ENCODE results near the gene ZNF625.

ZNF625 gene

DNA sequence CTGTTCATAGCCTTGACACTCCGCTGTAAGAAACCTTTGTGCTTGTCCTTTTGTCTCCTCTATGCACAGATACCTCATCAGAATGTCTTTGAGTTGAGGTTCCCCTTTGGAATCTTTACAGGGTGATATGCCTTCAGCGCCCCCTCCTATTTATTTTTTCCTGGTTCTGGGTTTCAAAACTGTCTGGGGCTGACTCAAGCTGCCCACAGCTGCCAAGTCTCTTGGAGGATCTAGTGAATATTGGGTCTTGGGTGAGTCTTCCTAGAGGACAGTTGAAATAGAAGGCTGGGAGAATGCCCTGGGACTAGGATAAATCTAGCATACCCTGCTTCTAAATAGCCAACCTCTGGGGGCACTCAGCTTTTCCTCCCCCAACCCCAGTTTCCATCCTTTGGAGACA lies 7.3 kb upstream of the ZNF625 start:
- Histone ChIP-seq H3K27ac (ENCODE audit: low read depth, low read length) (peak overlapping the region; percentile 93), H3K9me3 (ENCODE audit: control insufficient read depth in 1 of 2, low read length in 2 of 2) (no peaks in the 10 kb centered on the region), H3K9ac (ENCODE audit: low read depth in 1 of 2, low read length in 2 of 2) (peak overlapping the region; percentile 90 to 95), H3K4me3 (ENCODE audit: low read depth in 1 of 2, low read length in 2 of 2) (peak overlapping the region; percentile 83 to 88), H3K27me3 (ENCODE audit: control insufficient read depth in 1 of 2, insufficient read depth in 2 of 2, low read length in 2 of 2) (no peaks in the 10 kb centered on the region), H3K36me3 (ENCODE audit: control insufficient read depth in 1 of 2, insufficient read depth in 2 of 2, low read length in 2 of 2) (peaks cover 0 to 11% of the 10 kb centered on the region in 2 donors), H3K4me1 (ENCODE audit: control insufficient read depth in 1 of 2, insufficient read depth in 2 of 2, low read length in 2 of 2) (peaks cover 11 to 13% of the 10 kb centered on the region in 2 donors)

GRCh38 chr19:12162882-12163806 lies 6.6 kb upstream of the ZNF625 start, which contains the start of gene ZNF136:
ZNF136 (plus strand) TSS chr19:12163096; CDS start chr19:12163204, 108 bp downstream.
- peak within 1 kb of the TSS; percentile 90 to 95 for H3K9ac ChIP-seq (ENCODE audit: low read depth in 1 of 2, low read length in 2 of 2)
- peaks cover 0 to 10% of the 10 kb centered on the region in 2 donors for H3K36me3 ChIP-seq (ENCODE audit: control insufficient read depth in 1 of 2, insufficient read depth in 2 of 2, low read length in 2 of 2)

DNA sequence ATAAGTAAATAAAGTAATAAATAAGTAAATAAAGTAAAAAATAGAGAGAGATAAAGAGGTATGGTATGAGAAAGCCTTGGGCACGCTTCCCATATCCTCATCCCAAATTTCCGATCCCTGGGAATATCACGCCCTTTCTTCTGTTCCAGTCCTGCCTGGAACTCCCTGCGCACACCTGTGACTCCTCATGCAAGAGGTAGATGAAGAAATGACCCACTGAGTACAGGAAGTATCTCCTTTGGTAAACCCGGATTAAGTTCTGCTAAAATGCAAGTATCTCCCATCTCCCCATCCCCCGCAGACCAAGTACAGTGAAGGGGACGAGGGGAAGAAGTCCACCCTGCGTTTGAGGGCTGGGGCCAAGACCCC lies 6.0 kb upstream of the ZNF625 start:
- Histone ChIP-seq H3K36me3 (ENCODE audit: control insufficient read depth in 1 of 2, insufficient read depth in 2 of 2, low read length in 2 of 2) (peaks cover 0 to 10% of the 10 kb centered on the region in 2 donors), H3K4me3 (ENCODE audit: low read depth in 1 of 2, low read length in 2 of 2) (peak overlapping the region; percentile 83 to 88), H3K27ac (ENCODE audit: low read depth, low read length) (no peak overlapping the region), H3K9me3 (ENCODE audit: control insufficient read depth in 1 of 2, low read length in 2 of 2) (no peaks in the 10 kb centered on the region), H3K9ac (ENCODE audit: low read depth in 1 of 2, low read length in 2 of 2) (peak overlapping the region in 1 of 2 donors; percentile 95), H3K27me3 (ENCODE audit: control insufficient read depth in 1 of 2, insufficient read depth in 2 of 2, low read length in 2 of 2) (no peaks in the 10 kb centered on the region), H3K4me1 (ENCODE audit: control insufficient read depth in 1 of 2, insufficient read depth in 2 of 2, low read length in 2 of 2) (peaks cover 11 to 13% of the 10 kb centered on the region in 2 donors)

More at GRCh38 chr19:12162882-12163806, 6.6 kb upstream of the ZNF625 start, which contains the start of gene ZNF136:
- H3K9me3 ChIP-seq (ENCODE audit: control insufficient read depth in 1 of 2, low read length in 2 of 2): no peaks in the 10 kb centered on the region
- peak within 1 kb of the TSS; percentile 83 to 88 for H3K4me3 ChIP-seq (ENCODE audit: low read depth in 1 of 2, low read length in 2 of 2)
- H3K27me3 ChIP-seq (ENCODE audit: control insufficient read depth in 1 of 2, insufficient read depth in 2 of 2, low read length in 2 of 2): no peaks in the 10 kb centered on the region
- H3K4me1 ChIP-seq (ENCODE audit: control insufficient read depth in 1 of 2, insufficient read depth in 2 of 2, low read length in 2 of 2): peaks cover 11 to 13% of the 10 kb centered on the region in 2 donors
- H3K27ac ChIP-seq (ENCODE audit: low read depth, low read length): peak within 1 kb of the TSS; percentile 93

- H3K4me3 ChIP-seq (ENCODE audit: low read depth in 1 of 2, low read length in 2 of 2): no peak overlapping the region
- H3K36me3 ChIP-seq (ENCODE audit: control insufficient read depth in 1 of 2, insufficient read depth in 2 of 2, low read length in 2 of 2): peaks cover 0 to 3% of the 10 kb centered on the region in 2 donors
- no peak overlapping the region for H3K27ac ChIP-seq (ENCODE audit: low read depth, low read length)
- no peaks in the 10 kb centered on the region for H3K9me3 ChIP-seq (ENCODE audit: control insufficient read depth in 1 of 2, low read length in 2 of 2)
- no peaks in the 10 kb centered on the region for H3K27me3 ChIP-seq (ENCODE audit: control insufficient read depth in 1 of 2, insufficient read depth in 2 of 2, low read length in 2 of 2)
- H3K9ac ChIP-seq (ENCODE audit: low read depth in 1 of 2, low read length in 2 of 2): no peak overlapping the region
- peaks cover 15 to 22% of the 10 kb centered on the region in 2 donors for H3K4me1 ChIP-seq (ENCODE audit: control insufficient read depth in 1 of 2, insufficient read depth in 2 of 2, low read length in 2 of 2)
Measured at GRCh38 chr19:12159773-12160414, 3.4 kb upstream of the ZNF625 start.

GRCh38 chr19:12155324-12155860 lies 1.1 kb downstream of the ZNF625 start:
- Histone ChIP-seq H3K9me3 (ENCODE audit: control insufficient read depth in 1 of 2, low read length in 2 of 2) (no peaks in the 10 kb centered on the region), H3K36me3 (ENCODE audit: control insufficient read depth in 1 of 2, insufficient read depth in 2 of 2, low read length in 2 of 2) (peaks cover 0 to 3% of the 10 kb centered on the region in 2 donors), H3K4me3 (ENCODE audit: low read depth in 1 of 2, low read length in 2 of 2) (peak overlapping the region; percentile 84 to 89), H3K27ac (ENCODE audit: low read depth, low read length) (no peak overlapping the region), H3K4me1 (ENCODE audit: control insufficient read depth in 1 of 2, insufficient read depth in 2 of 2, low read length in 2 of 2) (peaks cover 4 to 10% of the 10 kb centered on the region in 2 donors), H3K27me3 (ENCODE audit: control insufficient read depth in 1 of 2, insufficient read depth in 2 of 2, low read length in 2 of 2) (no peaks in the 10 kb centered on the region), H3K9ac (ENCODE audit: low read depth in 1 of 2, low read length in 2 of 2) (no peak overlapping the region)

DNA sequence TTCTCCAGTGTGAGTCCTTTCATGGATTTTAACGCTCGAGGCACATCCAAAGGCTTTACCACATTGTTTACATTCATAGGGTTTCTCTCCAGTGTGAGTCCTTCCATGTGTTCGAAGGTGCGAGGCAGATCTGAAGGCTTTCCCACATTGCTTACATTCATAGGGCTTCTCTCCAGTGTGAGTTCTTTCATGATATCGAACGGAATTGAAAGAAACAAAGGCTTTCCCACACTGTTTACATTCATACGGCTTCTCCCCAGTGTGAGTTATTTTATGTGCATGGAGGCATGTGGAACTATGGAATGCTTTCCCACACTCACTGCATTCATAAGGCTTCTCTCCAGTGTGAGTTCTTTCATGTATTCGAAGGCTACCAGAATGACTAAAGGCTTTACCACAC lies 11.2 kb downstream of the ZNF625 start:
- Histone ChIP-seq H3K9ac (ENCODE audit: low read depth in 1 of 2, low read length in 2 of 2) (no peak overlapping the region), H3K27me3 (ENCODE audit: control insufficient read depth in 1 of 2, insufficient read depth in 2 of 2, low read length in 2 of 2) (no peaks in the 10 kb centered on the region), H3K4me1 (ENCODE audit: control insufficient read depth in 1 of 2, insufficient read depth in 2 of 2, low read length in 2 of 2) (peaks cover 7% of the 10 kb centered on the region in 2 donors), H3K27ac (ENCODE audit: low read depth, low read length) (no peak overlapping the region), H3K4me3 (ENCODE audit: low read depth in 1 of 2, low read length in 2 of 2) (no peak overlapping the region), H3K36me3 (ENCODE audit: control insufficient read depth in 1 of 2, insufficient read depth in 2 of 2, low read length in 2 of 2) (peaks cover 8 to 21% of the 10 kb centered on the region in 2 donors), H3K9me3 (ENCODE audit: control insufficient read depth in 1 of 2, low read length in 2 of 2) (peaks cover 10 to 15% of the 10 kb centered on the region in 2 donors)

DNA sequence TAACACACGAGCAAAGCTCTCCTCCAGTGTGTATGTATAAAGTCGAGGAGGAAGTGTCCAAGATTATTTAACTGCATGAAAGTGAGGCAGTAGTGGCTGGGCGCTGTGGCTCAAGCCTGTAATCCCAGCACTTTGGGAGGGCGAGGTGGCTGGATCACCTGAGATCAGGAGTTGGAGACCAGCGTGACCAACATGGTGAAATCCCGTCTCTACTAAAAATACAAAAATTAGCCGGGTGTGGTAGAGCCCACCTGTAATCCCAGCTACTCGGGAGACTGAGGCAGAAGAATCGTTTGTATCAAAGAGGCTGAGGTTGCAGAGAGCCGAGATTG lies 15.2 kb downstream of the ZNF625 start:
- Histone ChIP-seq H3K9me3 (ENCODE audit: control insufficient read depth in 1 of 2, low read length in 2 of 2) (peaks cover 13 to 15% of the 10 kb centered on the region in 2 donors), H3K9ac (ENCODE audit: low read depth in 1 of 2, low read length in 2 of 2) (no peak overlapping the region), H3K4me3 (ENCODE audit: low read depth in 1 of 2, low read length in 2 of 2) (no peak overlapping the region), H3K36me3 (ENCODE audit: control insufficient read depth in 1 of 2, insufficient read depth in 2 of 2, low read length in 2 of 2) (peaks cover 15 to 19% of the 10 kb centered on the region in 2 donors), H3K27ac (ENCODE audit: low read depth, low read length) (no peak overlapping the region), H3K4me1 (ENCODE audit: control insufficient read depth in 1 of 2, insufficient read depth in 2 of 2, low read length in 2 of 2) (peaks cover 9 to 16% of the 10 kb centered on the region in 2 donors), H3K27me3 (ENCODE audit: control insufficient read depth in 1 of 2, insufficient read depth in 2 of 2, low read length in 2 of 2) (no peaks in the 10 kb centered on the region)

DNA sequence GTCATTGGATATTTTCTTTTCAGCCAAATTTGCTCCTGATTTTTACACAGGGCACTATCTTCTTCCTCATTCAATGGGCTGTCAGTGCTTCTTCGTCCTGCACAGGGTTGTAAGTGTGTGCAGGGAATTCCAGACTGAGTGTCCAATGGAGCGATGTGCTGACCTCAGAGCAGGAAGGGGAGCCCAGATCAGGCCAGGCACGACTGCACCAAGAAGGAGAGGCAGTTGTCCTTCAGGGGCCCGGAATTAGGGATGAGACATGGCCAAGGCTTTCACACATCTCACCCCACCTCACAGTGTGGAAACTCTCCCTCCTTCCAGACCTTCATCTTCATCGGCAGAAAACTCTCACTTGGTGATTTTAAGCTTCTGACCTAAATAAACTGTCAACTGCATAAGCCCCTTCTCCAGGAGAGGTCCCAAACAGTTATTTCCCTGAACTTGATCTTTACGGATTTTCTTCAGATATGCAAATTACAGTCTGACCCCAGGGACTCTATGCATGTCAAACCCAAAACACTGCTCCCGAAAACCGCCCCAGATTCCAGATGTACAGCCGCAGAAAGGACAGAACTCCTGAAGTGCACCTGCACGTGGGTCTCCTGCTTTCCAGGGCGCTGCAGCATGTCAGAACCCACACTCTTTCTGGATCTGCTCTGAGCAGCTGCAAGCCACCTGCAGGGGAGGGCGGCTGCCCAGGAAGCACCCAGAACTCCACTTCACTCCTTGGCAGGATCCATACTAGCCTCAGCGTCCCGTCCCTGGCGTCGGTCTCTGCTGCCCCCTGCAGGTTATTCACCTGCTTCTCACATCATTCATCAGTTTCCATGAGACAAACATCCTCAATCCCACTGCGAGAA lies 15.8 kb downstream of the ZNF625 start:
- H3K27ac ChIP-seq (ENCODE audit: low read depth, low read length): no peak overlapping the region
- H3K9ac ChIP-seq (ENCODE audit: low read depth in 1 of 2, low read length in 2 of 2): peak overlapping the region; percentile 56 to 79
- peaks cover 15 to 17% of the 10 kb centered on the region in 2 donors for H3K36me3 ChIP-seq (ENCODE audit: control insufficient read depth in 1 of 2, insufficient read depth in 2 of 2, low read length in 2 of 2)
- peaks cover 10 to 11% of the 10 kb centered on the region in 2 donors for H3K9me3 ChIP-seq (ENCODE audit: control insufficient read depth in 1 of 2, low read length in 2 of 2)
- peaks cover 9 to 16% of the 10 kb centered on the region in 2 donors for H3K4me1 ChIP-seq (ENCODE audit: control insufficient read depth in 1 of 2, insufficient read depth in 2 of 2, low read length in 2 of 2)
- no peaks in the 10 kb centered on the region for H3K27me3 ChIP-seq (ENCODE audit: control insufficient read depth in 1 of 2, insufficient read depth in 2 of 2, low read length in 2 of 2)
- peak overlapping the region; percentile 73 to 92 for H3K4me3 ChIP-seq (ENCODE audit: low read depth in 1 of 2, low read length in 2 of 2)

- Histone ChIP-seq H3K36me3 (ENCODE audit: control insufficient read depth in 1 of 2, insufficient read depth in 2 of 2, low read length in 2 of 2) (peaks cover 13 to 16% of the 10 kb centered on the region in 2 donors), H3K9ac (ENCODE audit: low read depth in 1 of 2, low read length in 2 of 2) (peak within 1 kb of the TSS; percentile 69 to 79), H3K4me1 (ENCODE audit: control insufficient read depth in 1 of 2, insufficient read depth in 2 of 2, low read length in 2 of 2) (peaks cover 9 to 16% of the 10 kb centered on the region in 2 donors), H3K4me3 (ENCODE audit: low read depth in 1 of 2, low read length in 2 of 2) (peak within 1 kb of the TSS; percentile 73 to 92), H3K9me3 (ENCODE audit: control insufficient read depth in 1 of 2, low read length in 2 of 2) (peaks cover 4 to 8% of the 10 kb centered on the region in 2 donors), H3K27ac (ENCODE audit: low read depth, low read length) (peak within 1 kb of the TSS; percentile 73), H3K27me3 (ENCODE audit: control insufficient read depth in 1 of 2, insufficient read depth in 2 of 2, low read length in 2 of 2) (no peaks in the 10 kb centered on the region)
Measured at GRCh38 chr19:12139885-12140544, 16.5 kb downstream of the ZNF625 start, which contains the start of gene ZNF20. ZNF20 (minus strand) TSS chr19:12140350; CDS start chr19:12140182, 168 bp downstream.

Measured in duodenal mucosa (tissue), 2 donors.